Epidermal melanocyte (primary cell): Measurements from ENCODE around the gene ZSWIM4.
"Not testable (repeated sequence)": the region's sequence is repeated elsewhere in the genome, so short reads cannot be mapped to it uniquely, and the experiment has no call there.

Experiments used
- DNase-seq: peaks from one replicate; pipeline ENCODE4 v3.0.0; 2011; ENCODE audit warnings: low spot score; ENCODE audit not compliant: insufficient read length

Gene ZSWIM4

DNA sequence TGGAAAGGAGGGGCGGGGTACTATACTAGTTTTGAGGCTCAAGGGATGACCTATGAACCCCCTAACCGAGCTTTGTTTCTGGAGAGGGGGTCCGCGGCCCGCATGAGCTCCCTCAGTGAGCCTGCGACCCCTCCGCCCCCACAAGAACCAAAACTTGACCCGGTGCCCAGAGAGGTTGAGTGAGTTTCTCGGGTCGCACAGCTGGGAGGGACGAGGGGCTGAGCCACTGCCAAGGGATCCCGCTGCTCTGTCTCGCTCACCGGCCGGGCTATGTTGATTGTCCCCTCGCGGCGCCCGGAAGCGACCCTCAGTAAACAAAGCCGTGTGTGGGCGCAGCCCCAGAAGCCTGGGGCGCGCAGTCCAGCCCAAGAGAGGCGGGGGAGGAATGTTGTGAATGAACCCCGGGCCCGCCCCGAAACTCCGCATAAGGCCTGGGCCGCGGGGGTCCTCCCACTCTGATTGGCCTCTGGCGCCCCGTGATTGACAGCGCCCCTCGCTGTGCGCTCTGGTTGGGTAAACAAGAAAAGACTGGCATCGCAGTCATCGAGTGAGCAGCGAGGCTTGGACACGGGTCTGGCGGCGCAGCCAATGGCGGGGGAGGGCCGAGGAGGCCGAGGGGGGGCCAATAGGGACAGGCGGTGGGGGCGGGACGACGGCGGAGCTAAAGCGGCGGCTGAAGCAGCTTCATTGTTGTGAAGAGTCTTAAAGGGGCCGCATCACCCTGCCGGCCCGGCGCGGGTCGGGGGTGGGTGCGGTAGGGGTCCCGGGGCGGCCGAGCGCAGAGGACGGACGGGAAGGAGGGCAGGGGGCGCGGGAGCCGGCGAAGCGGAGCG is at the start of gene ZSWIM4:
Gene ZSWIM4, plus strand, starts transcription at position 687 of the 833 bp plus-strand sequence. CDS start 206 bp downstream, outside the sequence.
- DNase-seq = peak; percentile 96

DNA sequence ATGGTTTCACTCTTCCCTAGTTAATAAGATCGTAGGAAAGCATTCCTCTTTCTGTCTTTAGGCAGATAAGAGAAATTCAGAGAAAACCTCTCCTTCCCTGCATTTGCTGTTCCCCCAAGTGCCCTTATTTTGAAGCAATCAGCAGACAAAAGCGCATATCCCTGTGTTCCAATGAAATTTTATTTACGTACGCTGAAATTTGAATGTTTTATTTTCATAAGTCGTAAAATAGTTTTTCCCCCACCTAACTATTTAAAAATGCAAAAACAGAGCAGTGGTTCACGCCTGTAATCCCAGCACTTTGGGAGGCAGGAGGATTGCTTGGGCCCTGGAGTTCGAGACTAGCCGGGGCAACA is 48.2 kb upstream of the ZSWIM4 start:
- no peak for DNase-seq

DNA sequence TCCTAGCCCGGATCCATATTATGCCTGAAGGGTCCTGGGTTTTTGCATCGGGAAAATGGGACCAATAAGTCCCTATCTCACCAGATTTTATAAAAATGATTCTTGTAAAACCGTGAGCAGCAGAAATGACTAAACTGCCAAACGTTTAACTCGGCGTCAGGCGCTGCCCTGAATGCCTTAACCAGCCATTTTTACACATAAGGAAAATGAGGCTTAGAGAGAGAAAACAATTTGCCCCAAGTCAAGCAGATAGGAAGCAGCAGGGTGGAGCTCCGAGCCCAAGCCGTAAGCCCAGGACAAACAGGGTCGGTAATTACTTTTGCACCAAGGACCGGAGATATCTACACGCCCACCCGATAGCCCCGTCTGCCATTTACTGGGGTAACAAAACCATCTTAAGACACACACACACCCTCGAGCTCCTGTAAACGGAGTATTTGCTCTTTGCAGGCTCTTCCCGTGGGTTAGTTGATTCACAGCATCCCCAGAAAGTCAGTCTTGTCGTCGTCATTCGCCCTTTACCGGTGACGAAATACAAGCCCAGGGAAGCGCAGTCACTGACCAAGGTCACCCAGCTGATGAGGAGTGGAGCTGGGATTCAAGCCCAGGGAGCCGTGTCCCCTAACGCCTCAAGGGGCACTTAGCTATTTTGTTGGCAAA is 46.9 kb upstream of the ZSWIM4 start:
- DNase-seq = no peak

DNA sequence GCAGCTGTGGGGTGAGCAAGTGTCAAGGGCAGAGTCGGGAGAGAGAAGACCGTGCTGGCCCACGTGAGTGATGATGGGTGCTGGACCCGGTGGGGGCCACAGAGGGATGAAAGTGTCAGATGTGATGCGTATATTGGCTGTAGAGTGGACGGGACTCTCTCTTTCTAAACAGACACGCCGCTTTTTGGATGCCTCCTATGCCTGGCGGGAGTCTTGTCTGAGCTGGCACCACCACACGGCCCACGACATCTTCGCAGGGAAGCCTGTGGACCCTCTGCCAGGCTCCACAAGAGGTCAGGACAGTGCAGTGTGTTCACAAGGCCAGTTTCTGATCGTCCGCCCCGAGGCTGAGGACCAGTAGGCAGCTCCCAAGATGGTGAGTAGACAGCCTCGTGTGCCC is 43.8 kb upstream of the ZSWIM4 start:
- no peak for DNase-seq

DNA sequence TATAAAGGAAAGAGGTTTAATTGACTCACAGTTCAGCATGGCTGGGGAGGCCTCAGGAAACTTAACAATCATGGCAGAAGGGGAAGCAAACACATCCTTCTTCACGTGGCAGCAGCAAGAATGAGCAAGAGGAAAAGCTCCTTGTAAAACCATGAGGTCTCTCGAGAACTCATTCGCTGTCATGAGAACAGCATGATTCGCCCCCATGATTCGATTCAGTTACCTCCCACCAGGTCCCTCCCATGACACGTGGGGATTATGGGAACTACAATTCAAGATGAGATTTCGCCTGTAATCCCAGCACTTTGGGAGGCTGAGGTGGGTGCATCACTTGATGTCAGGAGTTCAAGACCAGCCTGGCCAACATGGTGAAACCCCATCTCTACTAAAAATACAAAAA is 41.6 kb upstream of the ZSWIM4 start:
- DNase-seq = not testable (repeated sequence)

DNA sequence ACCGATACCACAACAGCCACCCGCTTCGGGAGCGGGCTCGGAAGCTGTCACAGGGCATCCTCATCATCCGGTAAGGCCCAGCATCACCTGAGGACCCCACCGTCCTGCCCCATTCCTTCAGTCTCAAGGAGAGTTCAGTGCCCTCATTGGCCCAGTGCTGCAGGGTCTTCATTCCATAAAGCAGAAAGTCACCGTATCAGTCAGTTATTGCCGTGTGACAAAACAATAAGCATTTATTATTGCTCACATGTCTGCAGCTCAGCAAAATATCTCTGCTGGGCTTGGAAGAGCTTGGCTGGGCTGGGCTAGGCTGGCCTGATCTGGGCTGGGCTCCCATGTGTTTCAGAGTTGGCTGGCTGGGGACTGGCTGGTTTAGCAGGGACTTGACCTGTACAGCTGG is 39.0 kb upstream of the ZSWIM4 start:
- DNase-seq = no peak

DNA sequence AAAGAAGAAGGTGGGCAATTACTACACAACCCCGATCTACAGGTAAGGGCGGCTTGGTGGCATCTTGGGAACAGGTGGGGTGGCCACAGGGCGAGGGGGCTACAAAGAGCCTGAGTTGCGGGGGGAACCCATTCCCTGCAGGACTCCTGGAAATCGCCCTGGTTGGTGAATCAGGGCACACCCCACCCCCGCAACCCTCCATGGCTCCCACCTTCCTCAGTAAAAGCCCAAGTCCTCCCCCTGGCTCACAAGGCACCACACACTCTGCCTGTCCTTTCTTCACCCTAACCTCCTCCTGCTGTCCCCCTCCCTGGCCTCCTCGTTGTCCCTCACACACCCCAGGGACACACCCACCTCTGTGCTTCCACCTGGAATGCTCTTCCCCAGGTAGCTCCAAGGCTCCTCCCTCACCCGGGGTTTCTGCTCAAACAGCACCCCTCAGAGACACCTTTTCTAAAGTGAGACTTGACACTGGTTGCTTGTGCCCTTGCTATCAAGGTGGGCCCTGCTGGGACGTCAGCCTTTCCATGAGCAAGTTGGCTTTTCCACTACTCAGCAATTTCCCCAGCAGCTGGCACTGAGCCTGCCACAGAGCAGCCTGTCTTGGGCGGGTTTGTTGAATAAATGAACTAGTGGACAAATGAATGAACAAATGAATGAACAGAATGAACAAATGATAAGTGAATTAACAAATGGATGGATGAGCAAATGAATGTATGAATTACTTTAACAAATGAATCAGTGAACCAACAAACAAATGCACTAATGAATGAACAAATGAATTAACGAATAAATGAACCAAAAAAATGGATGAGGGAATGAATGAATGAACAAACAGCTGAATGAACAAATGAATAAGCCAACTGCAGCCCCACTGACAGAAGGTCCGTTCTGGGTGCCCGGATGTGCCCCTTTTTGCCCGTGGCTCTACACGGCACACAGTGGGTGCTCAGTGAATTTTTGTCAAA is 37.2 kb upstream of the ZSWIM4 start:
- DNase-seq = no peak

DNA sequence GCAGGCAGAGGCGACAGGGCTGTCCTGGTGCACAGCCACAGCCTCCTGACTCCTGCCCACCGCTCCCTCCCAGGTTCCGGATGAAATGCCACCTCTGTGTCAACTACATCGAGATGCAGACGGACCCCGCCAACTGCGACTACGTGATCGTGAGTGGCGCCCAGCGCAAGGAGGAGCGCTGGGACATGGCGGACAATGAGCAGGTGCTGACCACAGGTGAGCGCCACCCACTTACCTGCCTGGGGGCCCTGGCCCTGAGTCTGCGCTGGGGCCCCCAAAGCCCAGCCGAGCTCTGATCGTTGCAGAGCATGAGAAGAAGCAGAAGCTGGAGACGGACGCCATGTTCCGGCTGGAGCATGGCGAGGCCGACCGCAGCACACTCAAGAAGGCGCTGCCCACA is 36.4 kb upstream of the ZSWIM4 start:
- no peak for DNase-seq

DNA sequence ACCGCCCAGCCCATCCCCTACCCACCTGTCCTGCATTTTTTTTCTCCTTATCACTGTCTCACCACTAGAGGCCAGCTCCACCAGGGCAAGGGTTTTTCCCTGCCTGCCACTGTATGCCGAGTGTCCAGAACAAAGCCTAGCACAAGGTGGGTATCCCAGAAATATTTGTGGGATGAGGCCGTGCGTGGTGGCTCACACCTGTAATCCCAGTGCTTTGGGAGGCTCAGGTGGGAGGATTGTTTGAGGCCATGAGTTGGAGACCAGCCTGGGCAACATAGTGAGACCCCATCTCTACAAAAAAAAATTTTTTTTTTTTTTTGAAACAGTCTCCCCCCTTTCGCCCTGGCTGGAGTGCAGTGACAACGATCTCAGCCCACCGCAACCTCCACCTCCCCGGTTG is 33.8 kb upstream of the ZSWIM4 start:
- no peak for DNase-seq

DNA sequence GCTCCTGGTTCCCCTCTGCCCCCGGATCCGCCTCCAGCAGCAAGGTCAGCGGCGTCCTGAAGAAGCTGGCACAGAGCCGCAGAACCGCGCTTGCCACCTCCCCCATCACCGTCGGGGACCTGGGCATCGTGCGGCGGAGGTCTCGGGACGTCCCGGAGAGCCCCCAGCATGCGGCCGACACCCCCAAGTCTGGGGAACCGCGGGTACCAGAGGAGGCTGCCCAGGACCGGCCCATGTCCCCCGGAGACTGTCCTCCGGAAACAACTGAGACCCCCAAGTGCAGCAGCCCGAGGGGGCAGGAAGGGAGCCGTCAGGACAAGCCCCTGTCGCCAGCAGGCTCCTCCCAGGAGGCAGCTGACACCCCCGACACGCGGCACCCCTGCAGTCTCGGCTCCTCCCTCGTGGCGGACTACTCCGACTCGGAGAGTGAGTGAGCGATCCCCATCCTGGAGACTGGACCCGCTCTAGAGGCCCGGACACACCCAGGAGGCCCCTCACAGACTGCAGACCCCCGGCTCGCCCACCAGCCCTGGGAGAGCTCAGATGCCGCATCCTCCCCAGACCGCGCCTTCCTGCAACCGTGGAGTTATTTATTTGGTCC is 32.5 kb upstream of the ZSWIM4 start:
- no peak for DNase-seq

DNA sequence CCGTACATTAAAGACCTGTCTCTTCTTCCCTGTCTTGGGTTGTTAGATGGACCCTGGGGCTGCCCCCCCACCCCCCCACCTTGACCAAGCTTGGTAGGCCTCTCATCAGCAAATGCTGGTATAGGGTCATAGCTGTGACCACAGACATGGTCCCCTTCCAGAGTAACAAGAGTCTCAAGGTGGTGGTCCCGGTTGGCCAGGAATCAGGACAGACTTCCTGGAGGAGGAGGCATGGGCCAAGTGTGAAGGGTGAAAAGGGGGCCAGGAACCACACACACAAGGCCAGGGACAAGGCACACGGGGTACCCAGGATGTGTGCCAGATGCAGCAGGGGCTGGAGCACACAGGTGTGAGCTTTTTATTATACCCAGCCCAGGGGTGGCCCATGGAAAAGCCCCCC is 32.0 kb upstream of the ZSWIM4 start:
- no peak for DNase-seq

DNA sequence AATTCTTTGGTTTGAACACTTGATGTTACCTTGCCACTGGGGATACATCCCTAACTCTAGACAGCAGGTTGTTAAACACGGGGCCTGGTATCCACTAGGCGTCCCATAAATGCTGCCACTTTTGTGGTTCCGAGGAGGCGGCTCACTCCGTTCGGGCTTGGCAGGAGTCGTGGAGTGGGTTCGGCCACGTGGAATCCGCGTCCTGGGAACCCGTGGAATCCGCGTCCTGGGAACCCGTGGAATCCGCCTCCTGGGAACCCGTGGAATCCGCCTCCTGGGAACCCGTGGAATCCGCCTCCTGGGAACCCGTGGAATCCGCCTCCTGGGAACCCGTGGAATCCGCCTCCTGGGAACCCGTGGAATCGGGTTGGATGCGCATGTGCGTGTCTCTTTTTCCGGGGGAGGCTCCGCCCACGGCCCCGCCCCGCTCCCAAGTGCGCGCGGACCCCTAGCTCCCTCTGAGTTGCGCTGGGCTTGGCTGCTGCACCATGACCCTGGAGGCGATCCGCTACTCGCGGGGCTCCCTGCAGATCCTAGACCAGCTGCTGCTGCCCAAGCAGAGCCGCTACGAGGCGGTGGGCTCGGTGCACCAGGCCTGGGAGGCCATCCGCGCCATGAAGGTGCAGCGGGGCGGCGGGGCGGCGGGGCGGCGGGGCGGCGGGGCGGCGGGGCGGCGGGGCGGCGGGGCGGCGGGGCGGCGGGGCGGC is 31.0 kb upstream of the ZSWIM4 start, which contains the start of gene MRI1:
Gene MRI1, plus strand, starts transcription at position 422 of the 707 bp plus-strand sequence. Its CDS starts 67 bp downstream, at position 489.
- peak; percentile 96 for DNase-seq

DNA sequence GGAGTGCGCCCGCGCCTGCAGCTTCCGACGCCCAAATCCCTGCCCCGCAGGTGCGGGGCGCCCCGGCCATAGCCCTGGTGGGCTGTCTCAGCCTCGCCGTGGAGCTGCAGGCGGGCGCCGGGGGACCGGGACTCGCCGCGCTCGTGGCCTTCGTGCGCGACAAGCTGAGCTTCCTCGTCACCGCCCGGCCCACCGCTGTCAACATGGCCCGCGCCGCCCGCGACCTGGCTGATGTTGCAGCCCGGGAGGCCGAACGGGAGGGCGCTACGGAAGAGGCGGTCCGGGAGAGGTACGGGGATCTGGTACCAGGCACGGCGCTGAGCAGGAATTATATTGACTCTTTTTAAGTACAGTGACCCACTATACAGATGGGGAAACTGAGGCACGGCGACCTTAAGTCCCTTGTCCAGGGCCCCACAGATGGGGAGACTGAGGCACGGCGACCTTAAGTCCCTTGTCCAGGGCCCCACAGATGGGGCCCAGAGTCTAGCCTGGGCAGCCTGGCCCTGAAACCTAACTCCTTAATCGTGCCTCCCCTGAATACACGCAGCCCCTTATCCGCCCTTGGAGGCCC is 30.3 kb upstream of the ZSWIM4 start:
- no peak for DNase-seq

DNA sequence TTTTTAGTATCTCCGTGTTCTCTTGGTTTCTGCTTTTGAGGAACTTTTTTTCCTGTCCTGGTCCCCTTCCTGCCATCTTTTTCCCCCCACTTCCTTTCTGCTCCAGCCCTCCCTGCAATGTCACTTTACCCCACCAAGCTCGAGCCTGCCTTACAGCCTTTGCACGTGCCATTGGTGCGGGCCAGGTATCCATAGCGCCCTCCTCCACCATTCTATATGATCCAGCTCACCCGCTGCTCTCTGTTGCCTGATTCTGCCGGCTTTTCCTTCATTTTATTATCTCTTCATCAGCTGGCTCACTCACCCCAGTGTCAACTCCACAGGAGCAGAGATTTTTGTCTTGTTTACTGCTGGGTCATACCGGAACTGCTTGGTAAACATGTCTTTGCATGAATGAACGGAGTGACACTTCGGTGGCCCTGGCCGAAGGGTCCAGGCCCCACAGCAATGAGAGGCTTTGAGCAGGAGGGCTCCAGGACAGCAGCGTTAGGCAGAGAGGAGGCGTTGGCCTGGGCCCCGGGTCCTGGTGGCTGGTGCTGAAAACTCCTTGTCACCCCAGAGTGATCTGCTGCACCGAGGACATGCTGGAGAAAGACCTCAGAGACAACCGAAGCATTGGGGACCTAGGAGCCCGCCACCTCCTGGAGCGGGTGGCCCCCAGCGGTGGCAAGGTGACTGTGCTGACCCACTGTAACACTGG is 29.7 kb upstream of the ZSWIM4 start:
- no peak for DNase-seq

DNA sequence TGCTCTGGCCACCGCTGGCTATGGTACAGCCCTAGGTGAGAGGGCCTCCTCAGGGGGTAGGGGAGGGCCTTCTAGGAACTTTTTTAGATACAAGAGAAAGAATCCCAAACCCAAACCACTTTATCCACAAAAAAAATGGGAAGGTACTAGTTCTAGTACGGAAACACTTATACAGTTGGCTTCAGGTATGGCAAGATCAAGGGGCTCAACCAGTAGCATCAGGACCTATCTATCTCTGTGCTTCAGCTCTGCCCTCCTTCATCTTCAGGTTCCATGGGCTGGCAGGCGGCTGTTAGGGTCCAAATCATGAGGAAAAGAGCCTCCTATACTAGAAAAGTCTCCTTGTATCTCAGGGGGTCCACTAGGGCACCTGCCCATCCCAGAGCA is 29.2 kb upstream of the ZSWIM4 start:
- DNase-seq = no peak

DNA sequence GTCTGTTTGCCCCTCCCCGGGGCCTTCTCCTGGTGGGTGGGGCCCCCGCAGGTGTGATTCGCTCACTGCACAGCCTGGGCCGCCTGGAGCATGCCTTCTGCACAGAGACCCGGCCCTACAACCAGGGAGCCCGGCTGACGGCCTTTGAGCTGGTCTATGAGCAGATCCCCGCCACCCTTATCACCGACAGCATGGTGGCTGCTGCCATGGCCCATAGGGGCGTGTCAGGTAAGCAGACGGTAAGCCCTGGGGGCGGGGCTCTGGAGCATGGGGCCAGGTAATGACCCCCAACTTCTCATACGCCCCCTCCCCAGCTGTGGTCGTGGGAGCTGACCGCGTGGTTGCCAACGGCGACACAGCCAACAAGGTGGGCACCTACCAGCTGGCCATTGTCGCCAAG is 26.7 kb upstream of the ZSWIM4 start:
- DNase-seq = no peak

DNA sequence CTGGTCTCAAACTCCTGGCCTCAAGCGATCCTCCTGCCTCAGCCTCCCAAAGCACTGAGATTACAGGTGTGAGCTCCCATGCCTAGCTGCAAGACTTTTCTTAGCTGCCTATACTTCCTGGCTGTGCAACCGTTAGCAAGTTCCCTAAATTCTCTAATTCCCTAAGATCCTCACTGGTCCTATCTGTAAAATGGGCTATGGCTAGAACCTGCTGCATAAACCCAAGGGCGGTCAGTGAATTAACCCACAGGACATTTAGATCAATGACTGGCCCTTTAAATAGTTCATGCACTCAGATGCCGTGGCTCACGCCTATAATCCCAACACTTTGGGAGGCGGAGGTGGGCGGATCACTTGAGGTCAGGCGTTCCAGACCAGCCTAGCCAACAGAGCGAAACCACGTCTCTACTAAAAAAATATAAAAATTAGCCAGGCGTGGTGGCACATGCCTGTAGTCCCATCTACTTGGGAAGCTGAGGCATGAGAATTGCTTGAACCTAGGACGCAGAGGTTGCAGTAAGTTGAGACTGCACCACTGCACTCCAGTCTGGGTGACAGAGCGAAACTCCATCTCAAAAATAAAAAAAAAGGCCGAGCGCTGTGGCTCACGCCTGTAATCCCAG is 25.1 kb upstream of the ZSWIM4 start:
- DNase-seq = no peak

DNA sequence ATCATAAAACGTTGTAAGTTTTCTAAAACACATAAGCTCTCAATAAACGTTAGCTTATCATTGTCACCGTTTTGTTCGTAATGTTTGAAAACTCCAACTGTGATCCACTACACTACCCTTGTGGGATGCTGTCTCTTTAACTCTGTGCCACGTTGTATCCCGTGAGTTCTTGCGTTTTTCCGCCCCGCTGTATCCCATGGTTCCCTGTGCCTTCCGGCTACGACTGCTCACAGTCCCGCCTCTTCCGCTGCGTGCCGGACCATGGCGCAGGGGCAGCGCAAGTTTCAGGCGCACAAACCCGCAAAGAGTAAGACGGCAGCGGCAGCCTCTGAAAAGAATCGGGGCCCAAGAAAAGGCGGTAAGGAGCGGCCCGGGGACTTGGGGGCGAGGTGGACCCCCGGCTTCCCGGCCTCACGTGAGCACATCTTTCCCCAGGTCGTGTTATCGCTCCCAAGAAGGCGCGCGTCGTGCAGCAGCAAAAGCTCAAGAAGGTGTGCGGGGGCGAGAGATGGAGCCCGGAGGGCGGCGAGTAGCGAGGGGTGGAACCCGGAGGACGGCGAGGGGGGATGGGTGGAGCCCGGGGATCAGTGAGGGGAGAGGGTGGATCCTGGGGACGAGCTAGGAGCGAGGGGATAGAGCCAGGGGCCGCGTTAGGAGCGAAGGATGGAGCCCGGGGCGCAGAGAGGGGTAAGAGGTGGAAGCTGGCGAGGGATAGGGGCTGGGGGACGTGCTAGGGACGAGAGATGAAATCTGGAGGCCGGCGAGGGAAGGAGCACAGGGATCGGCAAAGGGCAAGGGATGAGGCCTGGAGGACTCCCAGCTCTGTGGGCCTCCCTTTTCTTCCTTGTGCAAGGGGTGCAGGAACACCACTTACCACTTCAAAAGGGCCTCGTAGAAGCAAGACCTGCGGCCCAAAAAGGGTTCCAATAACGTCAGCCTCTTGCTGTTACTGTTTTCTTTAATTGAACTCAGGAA is 20.7 kb upstream of the ZSWIM4 start, which contains the start of gene C19orf53:
Gene C19orf53, plus strand, starts transcription at position 240 of the 975 bp plus-strand sequence. Its CDS starts 22 bp downstream, at position 262.
- DNase-seq = peak; percentile 98
